ENCODE data around the gene HOXD13. TPM values are rescaled to one million over a fixed set of nuclear protein-coding genes. Genes with fewer than 3 reads are reported as not detected.

HOXD13 gene
- polyA plus RNA-seq, 1 donor from 2014 or later, result not detected

DNA sequence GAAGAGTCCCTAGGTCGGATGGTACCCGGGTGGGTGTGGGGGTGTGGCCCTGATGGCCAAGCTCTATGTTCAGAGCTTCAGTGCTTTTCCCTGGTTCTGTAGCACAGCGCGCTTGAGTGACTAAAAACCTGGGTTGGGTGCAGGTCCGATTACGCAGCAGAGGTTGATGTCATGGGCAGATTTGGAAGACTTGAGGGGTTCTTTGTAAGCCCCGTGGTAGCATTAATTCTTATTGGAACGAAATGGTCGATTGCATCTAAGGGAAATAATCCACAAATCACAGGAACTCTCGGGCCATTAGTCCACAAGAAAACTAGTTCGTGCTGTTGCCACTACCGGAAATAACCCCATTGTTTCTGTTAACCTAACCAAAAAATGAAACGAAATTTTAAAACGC is 46.0 kb downstream of the HOXD13 start:
- H3K9me2 ChIP-seq (ENCODE audit: insufficient read depth, low read length), result no peaks in the 10 kb centered on the region
- H3K27ac ChIP-seq (ENCODE audit: low read length), result no peak overlapping the region
- no peak overlapping the region for H3K4me2 ChIP-seq (ENCODE audit: low read length)
- no peak overlapping the region for H2AFZ ChIP-seq (ENCODE audit: low read depth, low read length)
- no peaks in the 10 kb centered on the region for H3F3A ChIP-seq (ENCODE audit: insufficient read depth, low read length, poor library complexity, severe bottlenecking)
- H3K9ac ChIP-seq (ENCODE audit: low read length), result no peak overlapping the region
- H3K79me2 ChIP-seq (replicated peaks; ENCODE audit: insufficient read depth, low read length), result no peaks in the 10 kb centered on the region
- H3K4me3 ChIP-seq (ENCODE audit: low read length), result no peak overlapping the region
- peaks cover 100% of the 10 kb centered on the region for H3K27me3 ChIP-seq (ENCODE audit: insufficient read depth, low read depth, low read length)
- H3K9me3 ChIP-seq (ENCODE audit: low read length), result peaks cover 4% of the 10 kb centered on the region
- no peaks in the 10 kb centered on the region for H3K36me3 ChIP-seq (ENCODE audit: insufficient read depth, low read length)
- TF ChIP-seq EP300 (conservative IDR thresholded peaks at IDR 0.05; ENCODE audit: poor library complexity, severe bottlenecking), result no peak
- TF ChIP-seq MXI1 (conservative IDR thresholded peaks at IDR 0.05; ENCODE audit: poor library complexity, severe bottlenecking), result no peak
- TF ChIP-seq POLR2AphosphoS5 (IDR thresholded peaks at IDR 0.05), result no peak
- TF ChIP-seq SMC3 (conservative IDR thresholded peaks at IDR 0.05; ENCODE audit: poor library complexity), result no peak
- TF ChIP-seq, protein P1, sequence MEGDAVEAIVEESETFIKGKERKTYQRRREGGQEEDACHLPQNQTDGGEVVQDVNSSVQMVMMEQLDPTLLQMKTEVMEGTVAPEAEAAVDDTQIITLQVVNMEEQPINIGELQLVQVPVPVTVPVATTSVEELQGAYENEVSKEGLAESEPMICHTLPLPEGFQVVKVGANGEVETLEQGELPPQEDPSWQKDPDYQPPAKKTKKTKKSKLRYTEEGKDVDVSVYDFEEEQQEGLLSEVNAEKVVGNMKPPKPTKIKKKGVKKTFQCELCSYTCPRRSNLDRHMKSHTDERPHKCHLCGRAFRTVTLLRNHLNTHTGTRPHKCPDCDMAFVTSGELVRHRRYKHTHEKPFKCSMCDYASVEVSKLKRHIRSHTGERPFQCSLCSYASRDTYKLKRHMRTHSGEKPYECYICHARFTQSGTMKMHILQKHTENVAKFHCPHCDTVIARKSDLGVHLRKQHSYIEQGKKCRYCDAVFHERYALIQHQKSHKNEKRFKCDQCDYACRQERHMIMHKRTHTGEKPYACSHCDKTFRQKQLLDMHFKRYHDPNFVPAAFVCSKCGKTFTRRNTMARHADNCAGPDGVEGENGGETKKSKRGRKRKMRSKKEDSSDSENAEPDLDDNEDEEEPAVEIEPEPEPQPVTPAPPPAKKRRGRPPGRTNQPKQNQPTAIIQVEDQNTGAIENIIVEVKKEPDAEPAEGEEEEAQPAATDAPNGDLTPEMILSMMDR (IDR thresholded peaks at IDR 0.05; ENCODE audit: poor library complexity, severe bottlenecking), result no peak
- no peak for TF ChIP-seq TAF1 (IDR thresholded peaks at IDR 0.05; ENCODE audit: low read depth)
- no peak for TF ChIP-seq RAD21 (conservative IDR thresholded peaks at IDR 0.05)
- TF ChIP-seq, protein P2, sequence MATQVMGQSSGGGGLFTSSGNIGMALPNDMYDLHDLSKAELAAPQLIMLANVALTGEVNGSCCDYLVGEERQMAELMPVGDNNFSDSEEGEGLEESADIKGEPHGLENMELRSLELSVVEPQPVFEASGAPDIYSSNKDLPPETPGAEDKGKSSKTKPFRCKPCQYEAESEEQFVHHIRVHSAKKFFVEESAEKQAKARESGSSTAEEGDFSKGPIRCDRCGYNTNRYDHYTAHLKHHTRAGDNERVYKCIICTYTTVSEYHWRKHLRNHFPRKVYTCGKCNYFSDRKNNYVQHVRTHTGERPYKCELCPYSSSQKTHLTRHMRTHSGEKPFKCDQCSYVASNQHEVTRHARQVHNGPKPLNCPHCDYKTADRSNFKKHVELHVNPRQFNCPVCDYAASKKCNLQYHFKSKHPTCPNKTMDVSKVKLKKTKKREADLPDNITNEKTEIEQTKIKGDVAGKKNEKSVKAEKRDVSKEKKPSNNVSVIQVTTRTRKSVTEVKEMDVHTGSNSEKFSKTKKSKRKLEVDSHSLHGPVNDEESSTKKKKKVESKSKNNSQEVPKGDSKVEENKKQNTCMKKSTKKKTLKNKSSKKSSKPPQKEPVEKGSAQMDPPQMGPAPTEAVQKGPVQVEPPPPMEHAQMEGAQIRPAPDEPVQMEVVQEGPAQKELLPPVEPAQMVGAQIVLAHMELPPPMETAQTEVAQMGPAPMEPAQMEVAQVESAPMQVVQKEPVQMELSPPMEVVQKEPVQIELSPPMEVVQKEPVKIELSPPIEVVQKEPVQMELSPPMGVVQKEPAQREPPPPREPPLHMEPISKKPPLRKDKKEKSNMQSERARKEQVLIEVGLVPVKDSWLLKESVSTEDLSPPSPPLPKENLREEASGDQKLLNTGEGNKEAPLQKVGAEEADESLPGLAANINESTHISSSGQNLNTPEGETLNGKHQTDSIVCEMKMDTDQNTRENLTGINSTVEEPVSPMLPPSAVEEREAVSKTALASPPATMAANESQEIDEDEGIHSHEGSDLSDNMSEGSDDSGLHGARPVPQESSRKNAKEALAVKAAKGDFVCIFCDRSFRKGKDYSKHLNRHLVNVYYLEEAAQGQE (IDR thresholded peaks at IDR 0.05; ENCODE audit: borderline replicate concordance), result no peak
- TF ChIP-seq EZH2 (IDR thresholded peaks at IDR 0.05; ENCODE audit: borderline replicate concordance, insufficient read depth, low read length, poor library complexity, severe bottlenecking), result no peak
- H4K20me1 ChIP-seq (ENCODE audit: insufficient read depth), result no peaks in the 10 kb centered on the region

DNA sequence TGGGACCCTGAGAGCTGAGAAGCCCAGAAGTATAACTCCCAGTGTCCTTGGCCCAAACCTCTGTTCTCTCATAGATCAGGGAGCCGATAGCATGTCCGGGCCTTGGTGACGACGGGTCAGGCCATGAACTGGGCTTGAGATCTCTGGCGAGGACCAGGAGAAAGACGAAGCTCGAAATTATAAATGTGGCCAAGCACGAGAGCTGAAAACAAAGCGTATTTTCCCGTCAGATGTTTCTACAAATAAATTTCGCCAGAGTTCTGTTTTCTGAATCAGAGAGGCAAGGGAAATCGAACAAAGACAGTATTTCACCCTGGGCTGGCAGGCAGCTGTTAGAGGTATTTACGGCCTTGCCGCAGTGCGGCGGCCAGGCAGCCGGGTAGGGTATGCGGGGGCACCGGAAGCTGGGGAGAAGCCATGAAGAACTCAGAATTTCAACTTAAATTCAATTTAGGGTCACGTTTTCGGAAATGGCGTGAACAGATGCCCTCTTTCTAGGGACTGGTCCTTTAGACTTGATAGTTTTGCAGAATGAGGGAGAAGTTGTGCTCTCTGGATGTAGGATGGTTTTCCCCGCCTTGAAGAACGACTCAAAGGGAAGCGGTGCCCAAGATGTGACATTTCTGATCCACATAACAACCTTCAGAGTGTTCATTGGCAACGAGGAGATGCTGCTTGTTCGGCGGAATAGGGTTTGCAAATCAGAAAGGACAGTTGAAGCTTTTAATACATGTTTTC is 46.6 kb downstream of the HOXD13 start:
- no peak overlapping the region for H3K4me2 ChIP-seq (ENCODE audit: low read length)
- peaks cover 4% of the 10 kb centered on the region for H3K9me3 ChIP-seq (ENCODE audit: low read length)
- no peak overlapping the region for H3K9ac ChIP-seq (ENCODE audit: low read length)
- no peaks in the 10 kb centered on the region for H3F3A ChIP-seq (ENCODE audit: insufficient read depth, low read length, poor library complexity, severe bottlenecking)
- no peak overlapping the region for H3K27ac ChIP-seq (ENCODE audit: low read length)
- H4K20me1 ChIP-seq (ENCODE audit: insufficient read depth), result no peaks in the 10 kb centered on the region
- H3K9me2 ChIP-seq (ENCODE audit: insufficient read depth, low read length), result no peaks in the 10 kb centered on the region
- H3K4me3 ChIP-seq (ENCODE audit: low read length), result no peak overlapping the region
- no peaks in the 10 kb centered on the region for H3K36me3 ChIP-seq (ENCODE audit: insufficient read depth, low read length)
- peaks cover 100% of the 10 kb centered on the region for H3K27me3 ChIP-seq (ENCODE audit: insufficient read depth, low read depth, low read length)
- no peak overlapping the region for H2AFZ ChIP-seq (ENCODE audit: low read depth, low read length)
- TF ChIP-seq EZH2 (IDR thresholded peaks at IDR 0.05; ENCODE audit: borderline replicate concordance, insufficient read depth, low read length, poor library complexity, severe bottlenecking), result no peak
- no peak for TF ChIP-seq SMC3 (conservative IDR thresholded peaks at IDR 0.05; ENCODE audit: poor library complexity)
- TF ChIP-seq MXI1 (conservative IDR thresholded peaks at IDR 0.05; ENCODE audit: poor library complexity, severe bottlenecking), result no peak
- no peak for TF ChIP-seq RAD21 (conservative IDR thresholded peaks at IDR 0.05)
- TF ChIP-seq TAF1 (IDR thresholded peaks at IDR 0.05; ENCODE audit: low read depth), result no peak
- TF ChIP-seq, protein P1 (IDR thresholded peaks at IDR 0.05; ENCODE audit: poor library complexity, severe bottlenecking), result no peak
- no peak for TF ChIP-seq POLR2AphosphoS5 (IDR thresholded peaks at IDR 0.05)
- TF ChIP-seq, protein P2 (IDR thresholded peaks at IDR 0.05; ENCODE audit: borderline replicate concordance), result no peak
- no peak for TF ChIP-seq EP300 (conservative IDR thresholded peaks at IDR 0.05; ENCODE audit: poor library complexity, severe bottlenecking)
- no peaks in the 10 kb centered on the region for H3K79me2 ChIP-seq (replicated peaks; ENCODE audit: insufficient read depth, low read length)
